GM13977 (cell line): ENCODE results near the gene MTMR6.

Experiments used
- DNase-seq: peaks from one replicate; pipeline ENCODE4 v3.0.0; 2012; ENCODE audit warnings: low spot score
- CTCF ChIP-seq: IDR thresholded peaks from 2 replicates; pipeline ENCODE4 v1.5.1; 2012; ENCODE audit warnings: mild to moderate bottlenecking, control low read depth; ENCODE audit not compliant: insufficient read depth; ENCODE audit errors: extremely low read depth, missing control alignments
- in situ Hi-C: fragments of 300-500 bp; cut with MboI; formaldehyde crosslinking; loops from one replicate; pipeline ENCODE4 v1.12.0; 2022; ENCODE audit warnings: low sequenced_read_pairs, low pct_unique_long_range_greater_than_20kb, mixed read lengths, inconsistent platforms; ENCODE audit not compliant: unreplicated experiment

MTMR6 gene

DNA sequence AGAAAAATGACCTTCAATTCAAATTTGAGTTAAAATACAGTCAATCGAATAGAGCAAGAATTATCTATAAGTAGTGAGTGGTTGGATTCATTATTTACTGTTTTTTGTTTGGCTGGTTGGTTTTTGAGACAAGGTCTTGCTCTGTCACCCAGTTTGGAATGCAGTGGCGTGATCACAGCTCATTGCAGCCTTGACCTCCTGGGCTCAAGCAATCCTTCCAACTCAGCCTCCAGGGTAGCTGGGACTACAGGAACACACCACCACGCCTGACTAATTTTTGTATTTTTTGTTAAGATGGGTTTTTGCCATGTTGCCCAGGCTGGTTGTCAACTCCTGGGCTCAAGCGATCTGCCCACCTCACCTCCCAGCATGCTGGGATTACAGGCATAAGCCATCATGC, 25.0 kb downstream of the MTMR6 start:
- no peak for TF ChIP-seq CTCF
- no peak for DNase-seq
- in situ Hi-C loops = no loop called here

GRCh38 chr13:25253702-25254101, 33.6 kb downstream of the MTMR6 start:
- DNase-seq = no peak
- in situ Hi-C loops = no loop called here
- no peak for TF ChIP-seq CTCF

DNA sequence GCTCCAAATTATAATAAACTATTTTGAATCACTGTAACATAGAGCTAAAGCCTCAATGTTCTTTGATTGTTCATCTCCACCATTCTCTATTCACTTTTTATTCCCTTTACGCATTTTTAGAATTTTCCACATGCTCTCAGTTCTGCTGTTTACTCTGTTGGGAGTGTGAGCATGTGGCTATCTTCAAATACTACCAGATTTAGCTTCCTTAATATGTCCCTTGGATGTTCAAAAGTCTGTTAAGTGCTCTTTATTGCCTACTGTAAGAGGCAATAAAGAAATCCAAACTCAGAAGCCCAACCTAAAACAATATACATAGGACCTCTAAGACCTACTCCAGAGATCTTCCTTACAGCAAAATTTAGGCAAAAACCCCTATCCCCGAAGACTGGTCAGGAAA, 34.5 kb downstream of the MTMR6 start:
- DNase-seq = no peak
- TF ChIP-seq CTCF = no peak
- in situ Hi-C loops = no loop called here

DNA sequence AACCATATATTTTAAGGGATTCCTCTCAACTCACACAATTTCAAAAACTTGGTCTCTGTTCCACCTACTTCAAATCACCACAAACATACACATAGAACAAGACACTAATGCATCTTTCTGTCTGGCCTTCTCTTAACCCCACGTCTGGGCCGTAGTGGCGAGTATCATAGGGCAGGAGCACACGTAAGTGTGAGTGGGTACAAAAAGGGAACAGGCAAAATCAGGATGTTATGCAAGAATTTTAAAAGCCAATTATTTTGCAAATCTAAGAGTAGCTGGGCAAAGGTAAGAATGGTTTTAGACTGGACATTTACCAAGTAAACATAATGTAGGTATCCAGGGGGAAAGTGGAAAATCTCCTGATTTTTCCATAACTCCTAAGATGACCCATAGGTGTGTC, 35.1 kb downstream of the MTMR6 start:
- TF ChIP-seq CTCF = no peak
- in situ Hi-C loops = no loop called here
- no peak for DNase-seq

GRCh38 chr13:25249001-25249543, 38.2 kb downstream of the MTMR6 start:
- in situ Hi-C loops = no loop called here
- DNase-seq = peak; percentile 24
- TF ChIP-seq CTCF = peak; percentile 57

DNA sequence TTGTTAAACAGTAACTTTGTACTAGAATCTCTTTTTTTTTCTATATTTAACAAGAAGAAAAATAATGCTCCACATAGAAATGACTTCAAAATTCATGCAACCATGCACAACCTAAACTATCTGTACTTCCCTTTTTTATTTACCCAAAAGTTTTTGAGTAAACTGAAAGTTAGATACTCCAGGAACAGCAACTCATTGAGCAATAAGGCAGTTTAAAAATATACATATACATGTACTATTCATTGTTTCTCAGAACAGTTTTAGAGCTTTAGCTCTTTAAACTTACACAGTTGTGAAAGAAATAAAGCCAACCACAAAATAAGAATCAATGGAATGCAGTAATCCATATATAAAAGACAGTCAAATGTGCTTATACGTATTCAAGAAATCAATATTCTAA, 39.2 kb downstream of the MTMR6 start:
- in situ Hi-C loops = no loop called here
- DNase-seq = no peak
- no peak for TF ChIP-seq CTCF

DNA sequence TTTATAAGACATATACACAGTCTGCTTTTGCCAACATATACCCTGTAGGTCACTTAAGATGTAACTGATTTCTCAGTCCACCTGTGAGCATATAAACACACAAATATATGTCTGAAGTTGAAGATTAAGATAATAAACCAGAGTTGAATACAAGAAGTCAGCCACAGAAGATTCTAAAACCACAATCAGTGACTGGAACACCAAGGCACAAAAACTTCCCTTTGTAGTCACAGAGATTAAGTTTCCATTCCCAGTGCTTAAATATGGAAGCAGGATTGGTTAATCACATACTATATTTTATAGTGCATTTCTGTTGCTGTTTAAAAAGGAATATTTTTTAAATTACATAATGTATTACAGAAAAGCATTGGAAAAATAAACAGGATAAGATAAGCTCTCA, 39.9 kb downstream of the MTMR6 start:
- no peak for TF ChIP-seq CTCF
- in situ Hi-C loops = no loop called here

More for the DNA sequence above, 39.9 kb downstream of the MTMR6 start:
- DNase-seq = no peak
